Gastroesophageal sphincter (tissue), 3 donors: ENCODE measurements around the gene C2CD4C.

Experiments used
- POLR2AphosphoS5 ChIP-seq: sonication (generic); formaldehyde crosslinking; IDR thresholded peaks from one replicate; pipeline ENCODE4 v1.6.1; 2017; ENCODE audit warnings: antibody characterized with exemption
- TF ChIP-seq, protein P1 (sequence below), 4 experiments: fragments of 200-600 bp in 2 of 4; fragments of 450-650 bp in 2 of 4; sonication (generic) in 1 of 4; IDR thresholded peaks; one replicate each; pipeline ENCODE4 v1.5.1; 2017 to 2019; ENCODE audit warnings: antibody characterized with exemption in 4 of 4, mild to moderate bottlenecking in 2 of 4, moderate library complexity in 2 of 4

DNA sequence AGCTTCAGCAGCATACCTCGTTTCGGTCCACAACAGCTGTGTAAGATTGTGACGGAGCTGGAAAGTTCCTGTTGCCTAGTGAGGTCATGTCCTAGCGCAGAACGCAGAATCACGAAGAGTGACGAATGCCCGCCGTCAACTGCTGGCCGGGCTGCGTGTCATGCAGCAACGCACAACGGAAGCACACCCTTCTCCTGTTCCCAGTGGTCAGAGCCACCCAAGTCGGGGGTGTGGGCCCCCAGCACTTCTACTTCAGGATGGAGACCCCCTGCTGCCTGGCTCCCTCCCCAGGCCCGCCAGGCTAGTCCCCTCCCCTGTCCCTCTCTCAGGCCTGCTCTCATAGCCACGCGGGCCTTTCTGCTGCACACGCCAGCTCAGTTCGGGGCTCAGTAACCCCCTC, 25.9 kb downstream of the C2CD4C start:
- TF ChIP-seq POLR2AphosphoS5 = no peak
- TF ChIP-seq, protein P1, sequence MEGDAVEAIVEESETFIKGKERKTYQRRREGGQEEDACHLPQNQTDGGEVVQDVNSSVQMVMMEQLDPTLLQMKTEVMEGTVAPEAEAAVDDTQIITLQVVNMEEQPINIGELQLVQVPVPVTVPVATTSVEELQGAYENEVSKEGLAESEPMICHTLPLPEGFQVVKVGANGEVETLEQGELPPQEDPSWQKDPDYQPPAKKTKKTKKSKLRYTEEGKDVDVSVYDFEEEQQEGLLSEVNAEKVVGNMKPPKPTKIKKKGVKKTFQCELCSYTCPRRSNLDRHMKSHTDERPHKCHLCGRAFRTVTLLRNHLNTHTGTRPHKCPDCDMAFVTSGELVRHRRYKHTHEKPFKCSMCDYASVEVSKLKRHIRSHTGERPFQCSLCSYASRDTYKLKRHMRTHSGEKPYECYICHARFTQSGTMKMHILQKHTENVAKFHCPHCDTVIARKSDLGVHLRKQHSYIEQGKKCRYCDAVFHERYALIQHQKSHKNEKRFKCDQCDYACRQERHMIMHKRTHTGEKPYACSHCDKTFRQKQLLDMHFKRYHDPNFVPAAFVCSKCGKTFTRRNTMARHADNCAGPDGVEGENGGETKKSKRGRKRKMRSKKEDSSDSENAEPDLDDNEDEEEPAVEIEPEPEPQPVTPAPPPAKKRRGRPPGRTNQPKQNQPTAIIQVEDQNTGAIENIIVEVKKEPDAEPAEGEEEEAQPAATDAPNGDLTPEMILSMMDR (IDR thresholded peaks at IDR 0.05) = no peak
